ENCODE results near the gene BMAL2.

DNA sequence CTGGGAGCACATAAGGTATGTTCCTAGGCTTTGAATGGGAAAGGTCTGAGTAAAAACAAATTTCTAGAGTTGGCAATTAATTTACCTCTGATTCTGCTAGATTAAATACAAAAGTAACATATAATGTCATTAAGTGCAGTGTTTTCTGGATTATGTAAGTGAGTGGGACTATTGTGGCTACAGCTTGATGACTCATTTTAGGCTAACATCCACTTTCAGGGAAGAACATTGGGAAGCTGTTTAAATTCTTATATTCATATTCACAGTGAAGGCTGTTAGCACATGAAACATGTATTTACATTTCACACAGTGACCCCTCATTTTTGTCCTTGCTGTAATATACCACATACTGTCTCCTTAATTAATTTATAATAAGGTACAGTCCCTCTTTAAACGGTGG, 13.2 kb upstream of the BMAL2 start:
- TF ChIP-seq, protein P1, sequence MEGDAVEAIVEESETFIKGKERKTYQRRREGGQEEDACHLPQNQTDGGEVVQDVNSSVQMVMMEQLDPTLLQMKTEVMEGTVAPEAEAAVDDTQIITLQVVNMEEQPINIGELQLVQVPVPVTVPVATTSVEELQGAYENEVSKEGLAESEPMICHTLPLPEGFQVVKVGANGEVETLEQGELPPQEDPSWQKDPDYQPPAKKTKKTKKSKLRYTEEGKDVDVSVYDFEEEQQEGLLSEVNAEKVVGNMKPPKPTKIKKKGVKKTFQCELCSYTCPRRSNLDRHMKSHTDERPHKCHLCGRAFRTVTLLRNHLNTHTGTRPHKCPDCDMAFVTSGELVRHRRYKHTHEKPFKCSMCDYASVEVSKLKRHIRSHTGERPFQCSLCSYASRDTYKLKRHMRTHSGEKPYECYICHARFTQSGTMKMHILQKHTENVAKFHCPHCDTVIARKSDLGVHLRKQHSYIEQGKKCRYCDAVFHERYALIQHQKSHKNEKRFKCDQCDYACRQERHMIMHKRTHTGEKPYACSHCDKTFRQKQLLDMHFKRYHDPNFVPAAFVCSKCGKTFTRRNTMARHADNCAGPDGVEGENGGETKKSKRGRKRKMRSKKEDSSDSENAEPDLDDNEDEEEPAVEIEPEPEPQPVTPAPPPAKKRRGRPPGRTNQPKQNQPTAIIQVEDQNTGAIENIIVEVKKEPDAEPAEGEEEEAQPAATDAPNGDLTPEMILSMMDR (IDR thresholded peaks at IDR 0.05) = no peak
- TF ChIP-seq POLR2A (IDR thresholded peaks at IDR 0.05) = no peak
